CD4-positive, alpha-beta T cell treated with Interleukin-1 beta for 1 hour (primary cell): ENCODE results near the gene CRP.
"Not testable (repeated sequence)": the region's sequence is repeated elsewhere in the genome, so short reads cannot be mapped to it uniquely, and the experiment has no call there.

ENCODE experiments used
- DNase-seq, 2 donors: peaks; one replicate each; pipeline ENCODE4 v3.0.0-alpha.2; 2020 to 2022

Gene CRP

GRCh38 chr1:159699246-159699645, 15.1 kb downstream of the CRP start:
- DNase-seq, result no peak

DNA sequence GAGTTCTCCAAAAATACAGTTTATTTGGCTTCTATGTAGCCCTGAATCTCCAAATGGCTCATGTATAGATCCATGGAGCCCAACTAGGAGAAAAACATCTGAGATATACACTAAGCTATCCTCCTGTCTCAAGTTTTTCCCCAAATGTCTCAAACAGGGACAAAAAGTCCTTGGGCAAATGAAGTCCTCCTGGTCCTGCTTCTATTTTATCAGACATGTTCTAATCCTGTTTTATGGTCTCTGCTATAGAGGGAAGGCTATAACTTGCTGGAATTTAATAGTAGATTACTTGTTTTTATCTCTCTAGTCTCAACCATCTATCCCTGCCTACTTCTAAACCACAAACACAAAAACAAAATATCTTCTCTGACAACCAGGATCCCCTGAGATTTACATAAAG, 26.9 kb downstream of the CRP start:
- DNase-seq, result no peak

DNA sequence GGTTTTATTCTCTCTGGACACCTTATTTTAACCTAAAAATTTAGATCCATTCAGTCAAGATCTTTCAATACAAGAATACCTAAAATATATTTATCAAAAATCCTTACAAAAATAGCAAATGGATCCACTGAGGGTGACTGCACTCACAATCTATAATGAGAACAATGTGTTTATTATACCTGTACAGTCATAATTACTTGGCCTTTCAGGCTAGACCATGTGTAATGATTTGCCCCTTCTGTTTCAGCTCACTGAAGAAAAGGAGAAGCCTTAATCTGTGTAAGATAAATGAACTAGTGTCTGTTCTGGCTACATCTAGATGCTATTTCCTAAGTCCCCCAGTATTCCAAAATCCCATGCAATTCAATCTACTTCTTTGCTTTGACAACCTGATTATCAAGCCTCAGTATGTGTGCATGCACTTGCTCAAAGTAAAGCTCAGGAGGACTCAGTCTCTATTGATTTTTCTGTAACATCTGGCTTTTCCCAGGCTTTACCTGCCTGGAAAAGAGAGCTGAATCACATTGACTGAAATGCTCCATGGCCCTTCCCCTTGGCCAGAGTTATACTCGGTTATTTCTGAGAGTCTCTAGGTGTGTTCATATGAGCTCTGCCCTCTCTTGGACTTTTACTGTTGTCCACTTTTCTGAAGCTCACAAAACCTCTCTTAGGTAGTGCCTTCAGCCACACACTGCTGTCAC, 27.6 kb downstream of the CRP start:
- no peak for DNase-seq

- DNase-seq, result no peak
These were observed 35.5 kb downstream of the CRP start for GRCh38 chr1:159678939-159679338.

- DNase-seq, result no peak
These were observed 39.3 kb downstream of the CRP start for GRCh38 chr1:159675046-159675445.

GRCh38 chr1:159672390-159672789, 42.0 kb downstream of the CRP start:
- DNase-seq, result not testable (repeated sequence)

DNA sequence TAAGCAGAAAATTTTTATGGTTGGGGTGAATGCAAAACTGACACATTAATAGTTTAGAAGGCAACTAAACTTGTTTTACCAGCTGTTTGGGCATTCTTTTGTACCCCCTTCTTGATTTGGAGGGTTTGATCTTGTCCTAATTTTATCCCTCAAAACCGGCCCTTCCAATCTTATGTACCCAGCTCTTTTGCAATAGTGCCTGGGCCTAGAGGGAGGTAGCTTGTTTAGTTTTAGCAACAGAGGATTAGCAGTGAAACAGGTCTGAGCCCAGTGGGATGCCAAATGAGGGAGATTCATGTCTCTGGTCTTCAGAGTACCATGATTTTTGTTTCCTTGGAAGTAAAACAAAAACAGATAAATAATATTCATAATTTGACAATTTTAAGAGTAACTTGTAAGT, 45.1 kb downstream of the CRP start:
- DNase-seq, result no peak

GRCh38 chr1:159668739-159669138, 45.6 kb downstream of the CRP start:
- DNase-seq, result no peak

DNA sequence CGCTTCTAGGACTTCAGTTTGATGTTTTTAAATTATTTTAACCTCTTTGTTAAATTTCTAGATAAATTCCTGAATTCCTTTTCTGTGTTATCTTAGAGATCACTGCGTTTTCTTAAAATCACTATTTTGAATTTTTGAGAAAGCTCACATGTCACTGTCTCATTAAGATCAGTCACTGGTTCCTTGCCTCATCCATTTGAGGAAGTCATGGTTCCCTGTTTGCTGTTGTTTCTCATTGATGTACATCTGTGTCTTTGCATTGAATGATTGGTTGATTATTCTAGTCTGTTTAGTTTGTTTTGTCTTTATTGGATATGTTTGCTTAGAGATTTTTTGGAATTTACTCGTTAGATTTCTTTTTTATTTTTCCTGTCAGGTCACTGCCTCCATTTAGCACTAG, 50.1 kb downstream of the CRP start:
- DNase-seq, result no peak

DNA sequence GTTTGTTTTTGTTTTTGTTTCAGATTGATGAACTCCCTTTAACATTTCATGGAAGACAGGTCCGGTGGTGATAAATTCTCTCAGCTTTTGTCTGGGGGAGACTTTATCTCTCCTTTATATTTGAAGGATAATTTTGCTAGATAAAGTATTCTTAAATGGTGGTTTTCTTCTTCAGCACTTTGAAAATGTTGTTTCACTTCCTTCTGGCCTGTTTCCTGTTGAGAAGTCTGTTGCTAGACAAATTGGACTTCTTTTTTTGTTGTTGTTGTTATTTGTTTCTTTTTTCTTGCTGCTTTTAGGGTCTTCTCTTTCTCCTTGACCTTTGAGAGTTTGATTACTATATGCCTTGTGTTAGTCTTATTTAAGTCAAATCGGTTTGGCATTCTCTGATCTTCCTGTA, 50.8 kb downstream of the CRP start:
- DNase-seq, result no peak
